ENCODE results near the gene PHC3. TPM values are rescaled to one million over a fixed set of nuclear protein-coding genes. Genes with fewer than 3 reads are reported as not detected.

The PHC3 gene
- total RNA-seq, 2 donors from 2014 or later: 22.9 to 27.5 TPM

GRCh38 chr3:170044271-170044670, 137.3 kb downstream of the PHC3 start:
- H3K36me3 ChIP-seq (ENCODE audit: control insufficient read depth, insufficient read depth, low read length): no peaks in the 10 kb centered on the region
- H3K4me1 ChIP-seq (ENCODE audit: control insufficient read depth, insufficient read depth, low read length): no peaks in the 10 kb centered on the region
- TF ChIP-seq CTCF (conservative IDR thresholded peaks at IDR 0.05): no peak
- Mint-ChIP-seq H3K36me3 (ENCODE audit: low read depth) (no peaks in the 10 kb centered on the region), H3K4me3 (no peak overlapping the region), H3K9me3 (no peaks in the 10 kb centered on the region), H3K27me3 (ENCODE audit: insufficient read depth) (peaks cover 9% of the 10 kb centered on the region), H3K27ac (no peak overlapping the region), H3K4me1 (peaks cover 30% of the 10 kb centered on the region)
- peaks cover 12% of the 10 kb centered on the region for H3K27me3 ChIP-seq (ENCODE audit: control insufficient read depth, insufficient read depth, low read length, poor library complexity, severe bottlenecking)
- 96 to 100% methylated on average over 4 to 7 of the region's 8 CpGs for WGBS, 2 experiments (ENCODE audit: insufficient coverage in 1 of 2, insufficient read length in 1 of 2)
- H3K9ac ChIP-seq (ENCODE audit: extremely low read depth, low read length, poor library complexity, severe bottlenecking): no peak overlapping the region
- H3K27ac ChIP-seq (ENCODE audit: low read depth, low read length): no peak overlapping the region
- no peaks in the 10 kb centered on the region for H3K9me3 ChIP-seq (ENCODE audit: control insufficient read depth, low read length)
- DNase-seq: no peak
- H3K4me3 ChIP-seq (ENCODE audit: low read length): no peak overlapping the region

- no peak overlapping the region for H3K9ac ChIP-seq (ENCODE audit: extremely low read depth, low read length, poor library complexity, severe bottlenecking)
- no peak for DNase-seq
- H3K36me3 Mint-ChIP-seq (ENCODE audit: low read depth): no peaks in the 10 kb centered on the region
These were observed 138.0 kb downstream of the PHC3 start for GRCh38 chr3:170043506-170043905.

DNA sequence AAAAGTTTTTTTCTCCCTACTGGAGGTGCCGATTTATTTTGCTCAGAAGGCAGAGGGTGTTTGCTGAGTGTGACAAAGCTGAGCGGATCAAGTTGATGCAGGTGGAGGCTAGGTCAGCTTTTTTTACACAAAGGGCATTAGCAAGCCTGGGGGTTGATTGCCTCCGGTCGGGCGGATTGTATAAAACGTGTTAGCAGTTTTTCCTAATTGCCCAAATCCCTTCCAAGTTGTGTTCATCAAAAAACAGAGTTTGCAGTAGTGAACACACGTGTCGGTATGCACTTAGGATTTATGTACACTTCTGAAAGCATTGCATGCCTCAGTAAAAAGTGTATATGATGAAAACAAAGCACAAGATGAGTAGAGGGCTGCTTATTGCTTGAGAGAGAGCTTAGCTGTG, 141.1 kb downstream of the PHC3 start:
- no peak for TF ChIP-seq CTCF (conservative IDR thresholded peaks at IDR 0.05)
- H3K4me3 Mint-ChIP-seq: peak overlapping the region; percentile 42

More at GRCh38 chr3:170043506-170043905, 138.0 kb downstream of the PHC3 start:
- Histone ChIP-seq H3K36me3 (ENCODE audit: control insufficient read depth, insufficient read depth, low read length) (no peaks in the 10 kb centered on the region), H3K27ac (ENCODE audit: low read depth, low read length) (no peak overlapping the region), H3K4me3 (ENCODE audit: low read length) (no peak overlapping the region), H3K27me3 (ENCODE audit: control insufficient read depth, insufficient read depth, low read length, poor library complexity, severe bottlenecking) (peaks cover 20% of the 10 kb centered on the region), H3K9me3 (ENCODE audit: control insufficient read depth, low read length) (no peaks in the 10 kb centered on the region), H3K4me1 (ENCODE audit: control insufficient read depth, insufficient read depth, low read length) (no peaks in the 10 kb centered on the region)
- peaks cover 26% of the 10 kb centered on the region for H3K4me1 Mint-ChIP-seq
- no peak for TF ChIP-seq CTCF (conservative IDR thresholded peaks at IDR 0.05)
- peaks cover 11% of the 10 kb centered on the region for H3K27me3 Mint-ChIP-seq (ENCODE audit: insufficient read depth)
- no peak overlapping the region for H3K27ac Mint-ChIP-seq
- WGBS, 2 experiments (ENCODE audit: insufficient coverage in 1 of 2, insufficient read length in 1 of 2): 89 to 94% methylated on average over 6 to 7 of the region's 7 CpGs
- H3K4me3 Mint-ChIP-seq: no peak overlapping the region
- H3K9me3 Mint-ChIP-seq: no peaks in the 10 kb centered on the region

More for the DNA sequence above, 141.1 kb downstream of the PHC3 start:
- peaks cover 15% of the 10 kb centered on the region for H3K4me1 Mint-ChIP-seq
- peaks cover 11% of the 10 kb centered on the region for H3K27me3 Mint-ChIP-seq (ENCODE audit: insufficient read depth)
- H3K4me3 ChIP-seq (ENCODE audit: low read length): peak overlapping the region; percentile 68
- H3K9ac ChIP-seq (ENCODE audit: extremely low read depth, low read length, poor library complexity, severe bottlenecking): no peak overlapping the region
- H3K27ac ChIP-seq (ENCODE audit: low read depth, low read length): no peak overlapping the region
- DNase-seq: peak; percentile 56
- no peaks in the 10 kb centered on the region for H3K9me3 Mint-ChIP-seq
- no peaks in the 10 kb centered on the region for H3K36me3 ChIP-seq (ENCODE audit: control insufficient read depth, insufficient read depth, low read length)
- no peaks in the 10 kb centered on the region for H3K4me1 ChIP-seq (ENCODE audit: control insufficient read depth, insufficient read depth, low read length)
- H3K36me3 Mint-ChIP-seq (ENCODE audit: low read depth): no peaks in the 10 kb centered on the region
- H3K27me3 ChIP-seq (ENCODE audit: control insufficient read depth, insufficient read depth, low read length, poor library complexity, severe bottlenecking): peaks cover 25% of the 10 kb centered on the region
- H3K9me3 ChIP-seq (ENCODE audit: control insufficient read depth, low read length): no peaks in the 10 kb centered on the region
- WGBS, 2 experiments (ENCODE audit: insufficient coverage in 1 of 2, insufficient read length in 1 of 2): 22 to 30% methylated on average over 4 to 8 of the region's 8 CpGs
- no peak overlapping the region for H3K27ac Mint-ChIP-seq
